SU-DHL-6 (cell line): ENCODE measurements around the gene MARK2.
A peak's percentile ranks its signal among the peaks of the same experiment; 100 is the strongest.

Experiments used
- H2AFZ ChIP-seq: fragments of 200-600 bp; sonication (generic); 2 replicates; pipeline ENCODE4 v1.6.1; 2014; ENCODE audit warnings: low read depth, mild to moderate bottlenecking, moderate library complexity, mixed read lengths, antibody characterized with exemption, low read length; ENCODE audit not compliant: severe bottlenecking
- H3F3A ChIP-seq: fragments of 200-600 bp; shearing (Covaris generic); 2 replicates; pipeline ENCODE4 v1.6.0; 2016; ENCODE audit warnings: antibody characterized with exemption, mild to moderate bottlenecking; ENCODE audit not compliant: insufficient read depth
- H3K27ac ChIP-seq: fragments of 200-600 bp; sonication (generic); 2 replicates; pipeline ENCODE4 v1.5.1; 2016; ENCODE audit warnings: low read depth, mild to moderate bottlenecking, low read length, moderate library complexity, mixed read lengths
- H3K27me3 ChIP-seq: fragments of 200-600 bp; sonication (generic), shearing (Covaris generic); 2 replicates; pipeline ENCODE4 v1.6.0; 2014; ENCODE audit warnings: mild to moderate bottlenecking, low read length
- H3K36me3 ChIP-seq: fragments of 200-600 bp; sonication (generic); 2 replicates; pipeline ENCODE4 v1.6.1; 2014; ENCODE audit warnings: mild to moderate bottlenecking, low read length, mixed read lengths
- H3K4me2 ChIP-seq: fragments of 300-600, 200-600 bp; shearing (Covaris generic), sonication (generic); 2 replicates; pipeline ENCODE4 v1.6.0; 2014; ENCODE audit warnings: low read length, low read depth, mild to moderate bottlenecking; ENCODE audit not compliant: poor library complexity, severe bottlenecking
- H3K4me3 ChIP-seq: fragments of 200-600 bp; sonication (generic); 2 replicates; pipeline ENCODE4 v1.5.1; 2014; ENCODE audit warnings: antibody characterized with exemption, low read length, mild to moderate bottlenecking, mixed read lengths; ENCODE audit not compliant: insufficient read depth, poor library complexity, severe bottlenecking
- H3K79me2 ChIP-seq: fragments of 200-600 bp; sonication (generic); 2 replicates; pipeline ENCODE4 v1.6.1; 2014; ENCODE audit warnings: mild to moderate bottlenecking, low read length, moderate library complexity; ENCODE audit not compliant: insufficient read depth
- H3K9ac ChIP-seq: fragments of 200-600 bp; sonication (generic); 2 replicates; pipeline ENCODE4 v1.7.0; 2014; ENCODE audit warnings: mild to moderate bottlenecking, low read length
- H3K9me2 ChIP-seq: fragments of 200-600 bp; sonication (generic); replicated peaks from 2 replicates; pipeline ENCODE4 v1.6.1; 2014; ENCODE audit warnings: low read length; ENCODE audit not compliant: insufficient read depth
- H3K9me3 ChIP-seq: fragments of 200-600 bp; sonication (generic); 2 replicates; pipeline ENCODE4 v1.6.1; 2014; ENCODE audit warnings: low read length, mixed read lengths; ENCODE audit not compliant: insufficient read depth
- H4K20me1 ChIP-seq: fragments of 200-600 bp; sonication (generic); 2 replicates; pipeline ENCODE4 v1.6.1; 2014; ENCODE audit warnings: low read depth, mild to moderate bottlenecking, antibody characterized with exemption, low read length, moderate library complexity, mixed read lengths
- CTCF ChIP-seq: fragments of 200-600 bp; sonication (generic); IDR thresholded peaks from one replicate; pipeline ENCODE4 v1.5.1; 2017; ENCODE audit warnings: antibody characterized with exemption, mild to moderate bottlenecking, low read length, moderate library complexity; ENCODE audit not compliant: insufficient read depth, poor library complexity, severe bottlenecking
- EZH2phosphoT487 ChIP-seq: fragments of 200-600 bp; sonication (generic), shearing (Covaris generic); conservative IDR thresholded peaks from 2 replicates; pipeline ENCODE4 v1.6.1; 2018; ENCODE audit warnings: mild to moderate bottlenecking, antibody characterized with exemption, low read length, moderate library complexity, mixed read lengths

MARK2 gene

GRCh38 chr11:63919267-63920125 lies 80.6 kb downstream of the MARK2 start:
- Histone ChIP-seq H3K9me3 (no peaks in the 10 kb centered on the region), H3F3A (no peaks in the 10 kb centered on the region), H3K4me3 (no peak overlapping the region), H3K79me2 (no peaks in the 10 kb centered on the region), H2AFZ (no peak overlapping the region), H3K4me2 (peak overlapping the region; percentile 4), H3K36me3 (no peaks in the 10 kb centered on the region), H3K27ac (no peak overlapping the region), H3K27me3 (no peaks in the 10 kb centered on the region), H3K9me2 (no peaks in the 10 kb centered on the region), H3K9ac (no peak overlapping the region), H4K20me1 (no peaks in the 10 kb centered on the region)
- no peak for TF ChIP-seq EZH2phosphoT487
- no peak for TF ChIP-seq CTCF

- H3K27ac ChIP-seq = no peak overlapping the region
- H3K36me3 ChIP-seq = no peaks in the 10 kb centered on the region
- H3K27me3 ChIP-seq = no peaks in the 10 kb centered on the region
- no peaks in the 10 kb centered on the region for H3F3A ChIP-seq
- no peaks in the 10 kb centered on the region for H4K20me1 ChIP-seq
- H3K9me2 ChIP-seq = no peaks in the 10 kb centered on the region
- H3K9me3 ChIP-seq = no peaks in the 10 kb centered on the region
- H3K79me2 ChIP-seq = no peaks in the 10 kb centered on the region
- H3K9ac ChIP-seq = no peak overlapping the region
- no peak overlapping the region for H3K4me3 ChIP-seq
- TF ChIP-seq EZH2phosphoT487 = no peak
- no peak overlapping the region for H2AFZ ChIP-seq
- no peak overlapping the region for H3K4me2 ChIP-seq
Observed at GRCh38 chr11:63920126-63920938, 81.4 kb downstream of the MARK2 start.

GRCh38 chr11:63920939-63921417 lies 82.1 kb downstream of the MARK2 start:
- Histone ChIP-seq H4K20me1 (no peaks in the 10 kb centered on the region), H3K36me3 (no peaks in the 10 kb centered on the region), H3K9me3 (no peaks in the 10 kb centered on the region), H3K79me2 (no peaks in the 10 kb centered on the region), H3K9me2 (no peaks in the 10 kb centered on the region), H3F3A (no peaks in the 10 kb centered on the region), H3K9ac (no peak overlapping the region), H3K4me3 (no peak overlapping the region), H3K27me3 (no peaks in the 10 kb centered on the region), H2AFZ (no peak overlapping the region), H3K4me2 (no peak overlapping the region), H3K27ac (no peak overlapping the region)
- TF ChIP-seq EZH2phosphoT487 (no peak), CTCF (peak; percentile 87)
